Panc1 (cell line): ENCODE measurements around the gene TNK1. TPM values are rescaled to one million over a fixed set of nuclear protein-coding genes. Genes with fewer than 3 reads are reported as not detected.

Source experiments
- ATAC-seq: fragments of 200-7000 bp; cut with Tn5 transposase; 2 replicates; pipeline ENCODE4 v1.9.1; 2020; ENCODE audit warnings: mild to moderate bottlenecking, moderate library complexity
- BruUV-seq: library from RNA; stranded (reverse); fragments of 400-500 nt; replicated peaks from 2 replicates; lab custom pipeline; 2021; lab: Mats Ljungman, UMichigan
- CTCF ChIA-PET: fragments of 300-600 bp; sonication (Branson Sonifier 250); formaldehyde crosslinking; loops from one replicate; lab custom pipeline; 2022; ENCODE audit warnings: antibody characterized with exemption; lab: Charles Lee
- POLR2A ChIA-PET: fragments of 300-600 bp; sonication (Branson Sonifier 250); formaldehyde crosslinking; loops from one replicate; lab custom pipeline; 2022; ENCODE audit warnings: antibody characterized with exemption; lab: Charles Lee
- DNase-seq: peaks from one replicate; pipeline ENCODE4 v3.0.0-alpha.2; 2010; ENCODE audit warnings: low read depth, low spot score
- H3K27ac ChIP-seq: 2 replicates; pipeline ENCODE4 v1.5.1; 2011; ENCODE audit warnings: mild to moderate bottlenecking, low read length, inconsistent platforms
- H3K27me3 ChIP-seq: fragments of 200-500 bp; sonication (Bioruptor generic); 2 replicates; pipeline ENCODE4 v1.6.0; 2014; ENCODE audit warnings: low read length, inconsistent platforms; ENCODE audit not compliant: control insufficient read depth, insufficient read depth
- H3K36me3 ChIP-seq: fragments of 200-500 bp; sonication (Bioruptor generic); 2 replicates; pipeline ENCODE4 v1.5.1; 2014; ENCODE audit warnings: inconsistent platforms, mild to moderate bottlenecking, low read length, moderate library complexity; ENCODE audit not compliant: control insufficient read depth, insufficient read depth
- H3K4me1 ChIP-seq: 2 replicates; pipeline ENCODE4 v1.5.1; 2011; ENCODE audit warnings: inconsistent platforms, mild to moderate bottlenecking, low read length, moderate library complexity; ENCODE audit not compliant: control insufficient read depth, insufficient read depth
- H3K4me3 ChIP-seq, 2 experiments: 2 replicates each; pipeline ENCODE4 v1.5.1; 2011 to 2012; ENCODE audit warnings: low read depth in 2 of 2, low read length in 2 of 2, mild to moderate bottlenecking in 2 of 2, inconsistent platforms in 1 of 2, moderate library complexity in 1 of 2
- H3K9me3 ChIP-seq: fragments of 200-500 bp; sonication (Bioruptor generic); 2 replicates; pipeline ENCODE4 v1.5.1; 2014; ENCODE audit warnings: low read depth, mild to moderate bottlenecking, inconsistent platforms, low read length, moderate library complexity; ENCODE audit not compliant: control insufficient read depth, insufficient read depth
- POLR2AphosphoS5 ChIP-seq: IDR thresholded peaks from 2 replicates; pipeline ENCODE4 v1.6.1; 2012; ENCODE audit warnings: mild to moderate bottlenecking, low read depth, low read length, moderate library complexity
- SIN3A ChIP-seq: IDR thresholded peaks from 2 replicates; pipeline ENCODE4 v1.6.1; 2012; ENCODE audit warnings: low read depth, mild to moderate bottlenecking, low read length, moderate library complexity, borderline replicate concordance; ENCODE audit not compliant: insufficient read depth
- TCF7L2 ChIP-seq: IDR thresholded peaks from 2 replicates; pipeline ENCODE4 v1.6.1; 2011; ENCODE audit warnings: mild to moderate bottlenecking, low read depth, low read length, inconsistent platforms
- in situ Hi-C: cut with HindIII; loops from 2 replicates; pipeline ENCODE4 v1.10.0; 2016; ENCODE audit warnings: low sequenced_read_pairs, low pct_unique_long_range_greater_than_20kb
- intact Hi-C: fragments of 100-400 bp; cut with micrococcal nuclease; formaldehyde crosslinking; loops from one replicate; pipeline ENCODE4 v1.10.0; 2022; ENCODE audit not compliant: unreplicated experiment
- total RNA-seq: library from RNA; stranded (reverse); gene quantifications from one replicate; pipeline ENCODE4 v1.2.1, GENCODE V29; 2021; ENCODE audit not compliant: unreplicated experiment
- TF ChIP-seq, protein P1 (sequence below): fragments of 450-650 bp; IDR thresholded peaks from 2 replicates; pipeline ENCODE4 v1.5.1; 2017; ENCODE audit warnings: mild to moderate bottlenecking
- TF ChIP-seq, protein P2 (sequence below), 2 experiments: IDR thresholded peaks; 2 replicates each; pipeline ENCODE4 v1.6.1; 2011 to 2012; ENCODE audit warnings: low read depth in 2 of 2, control low read depth in 1 of 2, low read length in 1 of 2, mild to moderate bottlenecking in 1 of 2, moderate library complexity in 1 of 2; ENCODE audit not compliant: insufficient read depth in 1 of 2

TNK1 gene
- total RNA-seq, 1 experiment from 2014 or later, result 6.2 TPM

DNA sequence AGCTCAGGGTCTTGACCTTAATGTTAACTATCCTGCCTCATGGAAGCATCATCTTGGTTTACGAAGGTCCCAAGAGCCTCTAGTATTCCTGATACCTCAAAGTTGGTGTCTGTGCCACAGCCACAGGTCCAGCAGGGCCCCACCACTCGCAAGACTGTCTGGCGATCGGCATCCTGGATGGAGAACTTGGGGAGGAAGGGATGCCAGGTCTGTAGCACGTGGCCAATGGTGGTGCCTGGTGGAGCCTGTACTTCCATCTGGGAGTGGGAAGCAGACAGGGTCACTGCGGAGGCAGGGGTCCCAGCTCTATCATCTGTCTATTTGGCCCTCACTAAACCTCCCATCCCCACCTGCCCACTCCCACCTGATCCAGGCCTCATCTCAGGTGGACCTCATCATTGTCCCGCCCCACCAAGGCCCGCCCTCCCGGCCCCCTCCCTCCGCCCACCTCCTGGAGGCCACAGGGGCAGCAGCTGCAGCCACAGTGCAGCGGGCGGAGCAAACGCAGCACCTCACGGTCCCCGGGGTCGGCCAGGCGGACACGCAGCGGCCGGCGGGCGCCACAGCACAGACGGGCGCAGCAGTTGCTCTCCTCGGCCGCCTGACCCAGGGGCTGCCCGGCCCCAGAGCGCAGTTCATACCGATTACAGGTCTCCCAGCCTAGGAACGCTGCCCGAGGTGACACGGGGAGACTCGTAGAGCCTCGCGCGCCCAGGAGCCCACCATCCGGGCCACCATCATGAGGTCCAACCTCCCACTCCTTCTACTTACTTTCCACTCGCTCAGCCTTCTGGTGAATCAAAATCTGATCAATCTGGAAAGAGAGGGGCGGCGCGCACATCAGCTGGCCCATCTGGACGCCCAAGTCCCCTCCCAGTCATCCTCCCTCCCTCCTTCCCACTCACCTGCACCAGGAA lies 12.1 kb downstream of the TNK1 start:
- CTCF ChIA-PET, result no interaction called here
- Histone ChIP-seq H3K36me3 (no peaks in the 10 kb centered on the region), H3K27ac (peak overlapping the region; percentile 73; the same call in 1 of the 2 replicates), H3K27me3 (no peaks in the 10 kb centered on the region), H3K4me3 (peak overlapping the region; percentile 71 to 82), H3K4me1 (no peaks in the 10 kb centered on the region), H3K9me3 (no peaks in the 10 kb centered on the region)
- no peak for DNase-seq
- POLR2A ChIA-PET, result no interaction called here
- BruUV-seq, result no TSS peak
- TF ChIP-seq SIN3A, result no peak
- TF ChIP-seq TCF7L2, result no peak
- TF ChIP-seq, protein P1, sequence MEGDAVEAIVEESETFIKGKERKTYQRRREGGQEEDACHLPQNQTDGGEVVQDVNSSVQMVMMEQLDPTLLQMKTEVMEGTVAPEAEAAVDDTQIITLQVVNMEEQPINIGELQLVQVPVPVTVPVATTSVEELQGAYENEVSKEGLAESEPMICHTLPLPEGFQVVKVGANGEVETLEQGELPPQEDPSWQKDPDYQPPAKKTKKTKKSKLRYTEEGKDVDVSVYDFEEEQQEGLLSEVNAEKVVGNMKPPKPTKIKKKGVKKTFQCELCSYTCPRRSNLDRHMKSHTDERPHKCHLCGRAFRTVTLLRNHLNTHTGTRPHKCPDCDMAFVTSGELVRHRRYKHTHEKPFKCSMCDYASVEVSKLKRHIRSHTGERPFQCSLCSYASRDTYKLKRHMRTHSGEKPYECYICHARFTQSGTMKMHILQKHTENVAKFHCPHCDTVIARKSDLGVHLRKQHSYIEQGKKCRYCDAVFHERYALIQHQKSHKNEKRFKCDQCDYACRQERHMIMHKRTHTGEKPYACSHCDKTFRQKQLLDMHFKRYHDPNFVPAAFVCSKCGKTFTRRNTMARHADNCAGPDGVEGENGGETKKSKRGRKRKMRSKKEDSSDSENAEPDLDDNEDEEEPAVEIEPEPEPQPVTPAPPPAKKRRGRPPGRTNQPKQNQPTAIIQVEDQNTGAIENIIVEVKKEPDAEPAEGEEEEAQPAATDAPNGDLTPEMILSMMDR, result no peak
- TF ChIP-seq POLR2AphosphoS5, result no peak
- TF ChIP-seq, protein P2, sequence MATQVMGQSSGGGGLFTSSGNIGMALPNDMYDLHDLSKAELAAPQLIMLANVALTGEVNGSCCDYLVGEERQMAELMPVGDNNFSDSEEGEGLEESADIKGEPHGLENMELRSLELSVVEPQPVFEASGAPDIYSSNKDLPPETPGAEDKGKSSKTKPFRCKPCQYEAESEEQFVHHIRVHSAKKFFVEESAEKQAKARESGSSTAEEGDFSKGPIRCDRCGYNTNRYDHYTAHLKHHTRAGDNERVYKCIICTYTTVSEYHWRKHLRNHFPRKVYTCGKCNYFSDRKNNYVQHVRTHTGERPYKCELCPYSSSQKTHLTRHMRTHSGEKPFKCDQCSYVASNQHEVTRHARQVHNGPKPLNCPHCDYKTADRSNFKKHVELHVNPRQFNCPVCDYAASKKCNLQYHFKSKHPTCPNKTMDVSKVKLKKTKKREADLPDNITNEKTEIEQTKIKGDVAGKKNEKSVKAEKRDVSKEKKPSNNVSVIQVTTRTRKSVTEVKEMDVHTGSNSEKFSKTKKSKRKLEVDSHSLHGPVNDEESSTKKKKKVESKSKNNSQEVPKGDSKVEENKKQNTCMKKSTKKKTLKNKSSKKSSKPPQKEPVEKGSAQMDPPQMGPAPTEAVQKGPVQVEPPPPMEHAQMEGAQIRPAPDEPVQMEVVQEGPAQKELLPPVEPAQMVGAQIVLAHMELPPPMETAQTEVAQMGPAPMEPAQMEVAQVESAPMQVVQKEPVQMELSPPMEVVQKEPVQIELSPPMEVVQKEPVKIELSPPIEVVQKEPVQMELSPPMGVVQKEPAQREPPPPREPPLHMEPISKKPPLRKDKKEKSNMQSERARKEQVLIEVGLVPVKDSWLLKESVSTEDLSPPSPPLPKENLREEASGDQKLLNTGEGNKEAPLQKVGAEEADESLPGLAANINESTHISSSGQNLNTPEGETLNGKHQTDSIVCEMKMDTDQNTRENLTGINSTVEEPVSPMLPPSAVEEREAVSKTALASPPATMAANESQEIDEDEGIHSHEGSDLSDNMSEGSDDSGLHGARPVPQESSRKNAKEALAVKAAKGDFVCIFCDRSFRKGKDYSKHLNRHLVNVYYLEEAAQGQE (IDR thresholded peaks at IDR 0.05; ENCODE audit: insufficient read depth in 1 of 2, low read depth in 2 of 2, low read length in 1 of 2), result no peak
- no peak for ATAC-seq
- intact Hi-C loops (no loop called here), in situ Hi-C loops (no loop called here)

DNA sequence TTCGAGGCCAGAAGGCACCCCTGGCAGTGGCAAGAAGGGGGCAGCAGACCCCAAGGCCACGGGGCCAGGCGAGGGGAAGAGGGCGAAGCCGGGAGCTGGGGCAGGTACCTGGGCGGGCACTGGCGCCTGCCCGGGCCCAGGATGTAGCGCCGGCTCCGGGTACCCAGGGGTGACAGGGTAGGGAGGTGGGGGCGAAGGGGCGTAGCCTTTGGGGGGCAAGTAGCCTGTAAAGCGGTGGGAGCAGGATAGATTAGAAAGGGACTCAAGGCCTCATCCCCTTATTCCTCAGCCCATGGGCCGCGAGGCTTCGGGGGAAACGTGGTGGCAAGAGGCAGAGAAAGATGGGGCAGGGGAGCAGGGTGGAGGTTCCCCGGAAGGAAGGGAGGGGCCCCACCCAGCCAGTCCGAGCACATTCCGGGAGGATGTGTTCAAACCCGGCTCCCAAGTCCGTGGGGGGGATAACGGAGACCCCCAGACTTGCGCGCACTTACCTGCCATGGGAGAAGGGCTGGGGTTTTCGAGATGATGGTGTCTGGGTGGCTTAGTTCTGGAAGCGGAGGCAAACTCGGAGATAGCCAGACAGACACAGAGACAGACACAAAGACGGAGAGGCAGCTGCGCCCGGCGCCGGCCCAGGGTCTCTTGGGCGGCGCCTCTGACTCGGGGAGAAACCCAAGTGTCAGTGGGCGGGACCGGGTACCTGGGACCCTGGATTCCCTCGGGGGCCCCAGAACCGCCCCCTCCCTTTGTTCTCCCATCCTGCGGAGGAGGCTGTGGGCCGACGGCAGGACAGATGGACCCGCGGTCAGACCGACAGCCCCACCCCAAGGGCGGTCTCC lies 12.9 kb downstream of the TNK1 start:
- DNase-seq (no peak), ATAC-seq (peak; percentile 52)
- TF ChIP-seq SIN3A (0 out of 2 replicates have a peak, but pooled peaks have one; percentile 49), TCF7L2 (no peak)
- Histone ChIP-seq H3K4me3 (peak overlapping the region; percentile 71 to 82), H3K36me3 (no peaks in the 10 kb centered on the region), H3K27me3 (no peaks in the 10 kb centered on the region), H3K4me1 (no peaks in the 10 kb centered on the region), H3K27ac (peak overlapping the region; percentile 73), H3K9me3 (no peaks in the 10 kb centered on the region)
- POLR2A ChIA-PET, result interaction anchor here (0.6 kb wide), 2 partner anchors 12 to 42 kb away, joined by 3 read pairs; partner anchors contain the start of gene TMEM102
- intact Hi-C loops (no loop called here), in situ Hi-C loops (no loop called here)
- CTCF ChIA-PET, result interaction anchor here (0.7 kb wide), 1 partner anchor 38 kb away, joined by 4 read pairs; no protein-coding TSS in a partner anchor
- BruUV-seq, result no TSS peak
